B cell (primary cell): ENCODE measurements around the gene LRRC43. TPM values are rescaled to one million over a fixed set of nuclear protein-coding genes. Genes with fewer than 3 reads are reported as not detected.

Experiments
- ATAC-seq: fragments of 200-7000 bp; cut with Tn5 transposase; one replicate; pipeline ENCODE4 v1.10.0; 2021; ENCODE audit warnings: low read depth, mild to moderate bottlenecking, moderate number of reproducible peaks, moderate library complexity
- CTCF ChIA-PET: fragments of 350-600 bp; sonication (Branson Sonifier 250); formaldehyde crosslinking; loops from one replicate; lab custom pipeline; 2021; ENCODE audit warnings: antibody characterized with exemption, inconsistent platforms; lab: Charles Lee
- POLR2A ChIA-PET: fragments of 350-600 bp; sonication (Branson Sonifier 250); formaldehyde crosslinking; loops from one replicate; lab custom pipeline; 2021; ENCODE audit warnings: antibody characterized with exemption; lab: Charles Lee
- DNase-seq: peaks from one replicate; pipeline ENCODE4 v3.0.0; 2013
- H2AFZ ChIP-seq: 2 replicates; pipeline ENCODE4 v1.6.1; 2012; ENCODE audit warnings: mild to moderate bottlenecking, low read depth, low read length; ENCODE audit not compliant: insufficient read depth, poor library complexity, severe bottlenecking
- H3K27ac ChIP-seq, 2 donors: 1 replicate in 1 of 2; 2 replicates in 1 of 2; pipeline ENCODE4 v1.5.1; 2012 to 2013; ENCODE audit warnings: low read length in 2 of 2, mild to moderate bottlenecking in 2 of 2, moderate library complexity in 1 of 2
- H3K27me3 ChIP-seq, 4 experiments: fragments of 200-600 bp in 1 of 4; sonication (generic) in 1 of 4; replicated peaks in 1 of 4; 1 replicate in 2 of 4; 2 replicates in 2 of 4; pipeline versions ENCODE4 v1.6.1 to v1.7.0; 2013 to 2016; ENCODE audit warnings: low read length in 3 of 4, mild to moderate bottlenecking in 2 of 4, mixed read lengths in 1 of 4, moderate library complexity in 1 of 4; ENCODE audit not compliant: insufficient read depth in 4 of 4, control insufficient read depth in 3 of 4; ENCODE audit errors: control extremely low read depth in 1 of 4
- H3K36me3 ChIP-seq, 2 experiments: replicated peaks in 1 of 2; 1 replicate in 1 of 2; 2 replicates in 1 of 2; pipeline versions ENCODE4 v1.6.1 to v1.7.1; 2013; ENCODE audit warnings: low read length in 1 of 2; ENCODE audit not compliant: insufficient read depth in 2 of 2, control insufficient read depth in 1 of 2; ENCODE audit errors: control extremely low read depth in 1 of 2, extremely low read depth in 1 of 2
- H3K4me1 ChIP-seq, 2 donors: fragments of 200-600 bp in 1 of 2; sonication (generic) in 1 of 2; 1 replicate in 1 of 2; 2 replicates in 1 of 2; pipeline versions ENCODE4 v1.5.1 to v1.6.1; 2013 to 2017; ENCODE audit warnings: low read length in 2 of 2; ENCODE audit not compliant: control insufficient read depth in 2 of 2, insufficient read depth in 2 of 2
- H3K4me2 ChIP-seq: replicated peaks from 2 replicates; pipeline ENCODE3; 2012; ENCODE audit warnings: mild to moderate bottlenecking, low read depth, low read length; ENCODE audit not compliant: poor library complexity, severe bottlenecking
- H3K4me3 ChIP-seq, 5 experiments: fragments of 200-600 bp in 1 of 5; sonication (generic) in 1 of 5; 1 replicate in 3 of 5; 2 replicates in 2 of 5; pipeline versions ENCODE4 v1.5.1 to v1.7.0; 2011 to 2016; ENCODE audit warnings: low read length in 4 of 5, mild to moderate bottlenecking in 4 of 5, low read depth in 2 of 5, control low read depth in 1 of 5, moderate library complexity in 1 of 5; ENCODE audit not compliant: insufficient read depth in 1 of 5; ENCODE audit errors: control extremely low read depth in 1 of 5, extremely low read depth in 1 of 5
- H3K79me2 ChIP-seq: fragments of 200-600 bp; sonication (generic); one replicate; pipeline ENCODE4 v1.6.0; 2016; ENCODE audit warnings: low read length; ENCODE audit not compliant: control insufficient read depth, insufficient read depth
- H3K9ac ChIP-seq: fragments of 200-600 bp; sonication (generic); 2 replicates; pipeline ENCODE4 v1.6.1; 2017; ENCODE audit warnings: mild to moderate bottlenecking, low read length, moderate library complexity
- H3K9me3 ChIP-seq, 3 donors: one replicate each; pipeline versions ENCODE4 v1.6.1 to v1.7.1; 2013; ENCODE audit warnings: low read length in 2 of 3; ENCODE audit not compliant: control insufficient read depth in 2 of 3, insufficient read depth in 1 of 3; ENCODE audit errors: control extremely low read depth in 1 of 3
- H4K20me1 ChIP-seq: 2 replicates; pipeline ENCODE4 v1.6.0; 2012; ENCODE audit warnings: mild to moderate bottlenecking, low read length; ENCODE audit not compliant: insufficient read depth, control insufficient read depth, poor library complexity, severe bottlenecking
- H3K27ac Mint-ChIP-seq: one replicate; pipeline ENCODE4 v1.8.0; 2021; ENCODE audit warnings: mixed read lengths
- H3K27me3 Mint-ChIP-seq: one replicate; pipeline ENCODE4 v1.8.0; 2021; ENCODE audit warnings: mixed read lengths
- H3K4me1 Mint-ChIP-seq: one replicate; pipeline ENCODE4 v1.8.0; 2021; ENCODE audit warnings: mixed read lengths
- H3K4me3 Mint-ChIP-seq: one replicate; pipeline ENCODE4 v1.8.0; 2021; ENCODE audit warnings: mixed read lengths
- H3K9me3 Mint-ChIP-seq: one replicate; pipeline ENCODE4 v1.8.0; 2022; ENCODE audit warnings: mixed read lengths; ENCODE audit not compliant: insufficient read depth
- EZH2 ChIP-seq: IDR thresholded peaks from 2 replicates; pipeline ENCODE4 v1.6.1; 2012; ENCODE audit warnings: borderline replicate concordance, low read depth, mild to moderate bottlenecking, moderate library complexity, low read length; ENCODE audit not compliant: insufficient read depth, poor library complexity, severe bottlenecking
- WGBS: methylation state at CpG from one replicate; pipeline ENCODE4 v1.1.5; 2013; ENCODE audit warnings: missing lambda C conversion rate; ENCODE audit not compliant: insufficient coverage; 5-methylcytosine and 5-hydroxymethylcytosine counted together
- intact Hi-C: fragments of 100-400 bp; cut with micrococcal nuclease; formaldehyde crosslinking; loops from one replicate; pipeline ENCODE4 v1.10.0; 2022
- polyA plus RNA-seq: library from polyadenylated mRNA; depleted of rRNA; stranded (reverse); fragments of >200 nt; gene quantifications from 2 replicates; pipeline ENCODE4 v1.2.3, GENCODE V29; 2012
- total RNA-seq, 2 donors: library from RNA; stranded (reverse); fragments of 120-200 nt in 1 of 2; gene quantifications; 1 replicate in 1 of 2; 2 replicates in 1 of 2; pipeline versions ENCODE4 v1.2.3 to v1.2.4, GENCODE V29; 2013 to 2022
- TF ChIP-seq, protein P1 (sequence below): fragments of 200-600 bp; IDR thresholded peaks from one replicate; pipeline ENCODE4 v1.8.0; 2022; ENCODE audit warnings: antibody characterized with exemption, mild to moderate bottlenecking

Gene LRRC43
- total and polyA plus RNA-seq, 2 donors (not counting 1 experiment from before 2014, with no cell fraction given), result not detected

DNA sequence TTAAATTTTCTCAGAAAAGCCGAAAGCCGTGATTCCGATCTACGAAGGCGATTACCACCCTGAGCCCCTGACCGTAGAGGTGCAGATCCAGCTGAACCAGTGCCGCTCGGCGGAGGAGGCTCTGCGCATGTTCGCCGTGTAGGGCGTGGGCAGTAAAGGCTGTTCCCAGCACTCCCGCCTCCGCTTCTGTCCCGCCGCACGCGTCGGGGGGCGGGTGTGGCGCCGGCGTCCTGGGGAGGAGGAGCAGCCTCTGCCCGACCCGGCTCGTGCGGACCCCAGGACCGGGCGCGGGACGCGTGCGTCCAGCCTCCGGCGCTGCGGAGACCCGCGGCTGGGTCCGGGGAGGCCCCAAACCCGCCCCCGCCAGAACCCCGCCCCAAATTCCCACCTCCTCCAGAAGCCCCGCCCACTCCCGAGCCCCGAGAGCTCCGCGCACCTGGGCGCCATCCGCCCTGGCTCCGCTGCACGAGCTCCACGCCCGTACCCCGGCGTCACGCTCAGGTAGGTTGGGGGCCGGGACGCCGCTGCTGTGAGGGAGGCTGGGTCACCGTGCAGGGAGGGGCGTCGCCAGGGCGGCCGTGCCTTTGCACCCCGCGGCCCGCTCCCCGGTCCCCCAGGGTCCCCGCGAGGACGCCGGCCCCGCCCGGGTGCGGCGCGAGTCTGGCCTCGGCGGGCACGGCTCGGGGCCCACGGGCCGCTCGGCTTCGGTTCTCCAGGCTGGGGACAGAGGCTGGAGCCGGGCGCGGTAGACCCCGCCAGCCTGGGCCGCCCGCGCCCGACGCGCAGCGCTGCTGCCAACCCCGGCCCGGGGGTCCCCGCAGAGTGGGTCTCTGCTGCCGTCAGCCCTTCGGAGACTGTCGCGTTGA is 20.6 kb downstream of the LRRC43 start, which contains the start of gene B3GNT4:
Gene B3GNT4 (plus strand): TSS at position 409 of the 866 bp plus-strand sequence. CDS start 910 bp downstream, outside the sequence.
- Mint-ChIP-seq H3K4me1 (peaks cover 12% of the 10 kb centered on the region), H3K27ac (peak within 1 kb of the TSS; percentile 41), H3K4me3 (peak within 1 kb of the TSS; percentile 88), H3K9me3 (no peaks in the 10 kb centered on the region), H3K27me3 (peaks cover 25% of the 10 kb centered on the region)
- ChIA-PET POLR2A (interaction anchor here (0.6 to 1.2 kb wide), 3 partner anchors 10 to 516 kb away, joined by 3 to 4 read pairs (median 3); no protein-coding TSS in a partner anchor), CTCF (interaction anchor here (0.7 to 2.1 kb wide), 2 partner anchors 13 to 81 kb away, joined by 3 to 5 read pairs; no protein-coding TSS in a partner anchor)
- H3K27ac ChIP-seq, result no peak within 1 kb of the TSS
- ATAC-seq, result peak; percentile 69
- H3K9me3 ChIP-seq, result peaks cover 0 to 13% (median 0%) of the 10 kb centered on the region in 3 donors
- peaks cover 0 to 49% (median 26%) of the 10 kb centered on the region in 4 experiments for H3K27me3 ChIP-seq
- intact Hi-C loops, result no loop called here
- peaks cover 0 to 20% of the 10 kb centered on the region in 2 experiments for H3K36me3 ChIP-seq
- H3K4me2 ChIP-seq, result peak within 1 kb of the TSS; percentile 95
- no peaks in the 10 kb centered on the region for H3K79me2 ChIP-seq
- H4K20me1 ChIP-seq, result no peaks in the 10 kb centered on the region
- peak within 1 kb of the TSS; percentile 72 for H2AFZ ChIP-seq
- H3K4me1 ChIP-seq, result peaks cover 13 to 14% of the 10 kb centered on the region in 2 donors
- TF ChIP-seq EZH2, result peak; percentile 11
- TF ChIP-seq, protein P1, sequence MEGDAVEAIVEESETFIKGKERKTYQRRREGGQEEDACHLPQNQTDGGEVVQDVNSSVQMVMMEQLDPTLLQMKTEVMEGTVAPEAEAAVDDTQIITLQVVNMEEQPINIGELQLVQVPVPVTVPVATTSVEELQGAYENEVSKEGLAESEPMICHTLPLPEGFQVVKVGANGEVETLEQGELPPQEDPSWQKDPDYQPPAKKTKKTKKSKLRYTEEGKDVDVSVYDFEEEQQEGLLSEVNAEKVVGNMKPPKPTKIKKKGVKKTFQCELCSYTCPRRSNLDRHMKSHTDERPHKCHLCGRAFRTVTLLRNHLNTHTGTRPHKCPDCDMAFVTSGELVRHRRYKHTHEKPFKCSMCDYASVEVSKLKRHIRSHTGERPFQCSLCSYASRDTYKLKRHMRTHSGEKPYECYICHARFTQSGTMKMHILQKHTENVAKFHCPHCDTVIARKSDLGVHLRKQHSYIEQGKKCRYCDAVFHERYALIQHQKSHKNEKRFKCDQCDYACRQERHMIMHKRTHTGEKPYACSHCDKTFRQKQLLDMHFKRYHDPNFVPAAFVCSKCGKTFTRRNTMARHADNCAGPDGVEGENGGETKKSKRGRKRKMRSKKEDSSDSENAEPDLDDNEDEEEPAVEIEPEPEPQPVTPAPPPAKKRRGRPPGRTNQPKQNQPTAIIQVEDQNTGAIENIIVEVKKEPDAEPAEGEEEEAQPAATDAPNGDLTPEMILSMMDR, result no peak
- WGBS, result 1% methylated on average over 100 of the region's 104 CpGs
- H3K4me3 ChIP-seq, result peak within 1 kb of the TSS; percentile 45 to 70 (median 54)
- H3K9ac ChIP-seq, result peak within 1 kb of the TSS; percentile 63
- DNase-seq, result peak; percentile 62
